Colonic mucosa (tissue), 4 donors: ENCODE measurements around the gene TNS3. TPM values are rescaled to one million over a fixed set of nuclear protein-coding genes. Genes with fewer than 3 reads are reported as not detected.

ENCODE experiments used
- DNase-seq: peaks from one replicate; pipeline ENCODE4 v3.0.0-alpha.2; 2020
- H3K27ac ChIP-seq: fragments of 200-600 bp; one replicate; pipeline ENCODE4 v1.8.0; 2021
- H3K27me3 ChIP-seq: fragments of 200-600 bp; one replicate; pipeline ENCODE4 v1.8.0; 2021
- H3K36me3 ChIP-seq: fragments of 200-600 bp; one replicate; pipeline ENCODE4 v1.8.0; 2021
- H3K4me1 ChIP-seq: fragments of 200-600 bp; one replicate; pipeline ENCODE4 v1.8.0; 2021; ENCODE audit warnings: mild to moderate bottlenecking
- H3K4me3 ChIP-seq: fragments of 200-600 bp; one replicate; pipeline ENCODE4 v1.8.0; 2021
- H3K9ac ChIP-seq, 2 donors: one replicate each; pipeline ENCODE4 v1.7.0; 2013; ENCODE audit warnings: control low read depth in 2 of 2, low read depth in 2 of 2, low read length in 2 of 2
- H3K9me3 ChIP-seq: fragments of 200-600 bp; one replicate; pipeline ENCODE4 v1.8.0; 2021
- CTCF ChIP-seq: fragments of 200-600 bp; IDR thresholded peaks from one replicate; pipeline ENCODE4 v1.8.0; 2022; ENCODE audit warnings: antibody characterized with exemption, mild to moderate bottlenecking
- intact Hi-C: fragments of 100-400 bp; cut with DNase I; formaldehyde crosslinking; loops from one replicate; pipeline ENCODE4 v1.14.1; 2022
- total RNA-seq, 2 donors: library from RNA; stranded (reverse); fragmentation: NEBNext Ultra II Directional in 1 of 2; extraction: Animal tissue kit (Norgen Biotek cat#: 25700) in 1 of 2; gene quantifications; one replicate each; pipeline ENCODE4 v1.2.1, GENCODE V29; 2021
- donor health status: healthy.
- donor health status: DM: no; HTN: no; CAD: no.
- donor health status: DM: no; HTN: no; CAD: no.

TNS3 gene
- total RNA-seq, 2 donors from 2014 or later, result 41.1 to 58.2 TPM

GRCh38 chr7:47231627-47232026, 350.3 kb downstream of the TNS3 start:
- Histone ChIP-seq H3K36me3 (no peaks in the 10 kb centered on the region), H3K4me1 (no peaks in the 10 kb centered on the region), H3K4me3 (no peak overlapping the region), H3K9ac (no peak overlapping the region), H3K9me3 (no peaks in the 10 kb centered on the region), H3K27me3 (no peaks in the 10 kb centered on the region), H3K27ac (no peak overlapping the region)
- no peak for TF ChIP-seq CTCF
- intact Hi-C loops, result loop anchor here (10.0 kb wide), 1 partner anchor 117 kb away; no protein-coding TSS in a partner anchor
- DNase-seq, result no peak

DNA sequence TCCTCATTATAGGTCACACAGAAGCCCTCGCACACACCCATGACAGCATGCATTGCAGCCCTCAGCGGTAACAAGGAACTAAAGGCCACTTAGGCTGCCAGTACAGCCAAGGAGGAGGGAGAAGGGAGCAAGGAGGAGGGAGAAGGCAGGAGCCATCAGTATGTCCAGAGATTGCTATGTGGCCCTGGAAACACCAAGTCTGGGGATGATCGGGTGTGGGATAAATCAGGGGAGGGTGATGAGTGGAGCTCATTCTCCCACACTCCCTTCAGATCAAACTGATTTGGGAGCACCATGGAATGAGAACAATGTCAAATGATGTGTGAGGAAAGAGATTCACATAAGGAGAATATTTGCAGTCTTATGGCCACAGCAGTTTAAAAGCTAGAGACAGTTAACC, 350.9 kb downstream of the TNS3 start:
- no peaks in the 10 kb centered on the region for H3K4me1 ChIP-seq
- no peak overlapping the region for H3K27ac ChIP-seq
- no peak for DNase-seq
- H3K9ac ChIP-seq, result no peak overlapping the region
- intact Hi-C loops, result loop anchor here (10.0 kb wide), 1 partner anchor 116 kb away; no protein-coding TSS in a partner anchor
- no peaks in the 10 kb centered on the region for H3K36me3 ChIP-seq
- no peaks in the 10 kb centered on the region for H3K27me3 ChIP-seq
- no peak for TF ChIP-seq CTCF
- no peak overlapping the region for H3K4me3 ChIP-seq
- no peaks in the 10 kb centered on the region for H3K9me3 ChIP-seq

- Histone ChIP-seq H3K27ac (no peak overlapping the region), H3K9me3 (no peaks in the 10 kb centered on the region), H3K9ac (no peak overlapping the region), H3K4me3 (no peak overlapping the region), H3K4me1 (no peaks in the 10 kb centered on the region), H3K36me3 (no peaks in the 10 kb centered on the region), H3K27me3 (no peaks in the 10 kb centered on the region)
- TF ChIP-seq CTCF, result no peak
- intact Hi-C loops, result no loop called here
- peak; percentile 39 for DNase-seq
Measured at GRCh38 chr7:47228386-47229014, 353.4 kb downstream of the TNS3 start.

GRCh38 chr7:47227762-47228177, 354.1 kb downstream of the TNS3 start:
- Histone ChIP-seq H3K4me1 (no peaks in the 10 kb centered on the region), H3K36me3 (no peaks in the 10 kb centered on the region), H3K27me3 (no peaks in the 10 kb centered on the region), H3K9me3 (no peaks in the 10 kb centered on the region), H3K27ac (no peak overlapping the region), H3K9ac (no peak overlapping the region), H3K4me3 (no peak overlapping the region)
- no peak for TF ChIP-seq CTCF
- intact Hi-C loops, result no loop called here
- DNase-seq, result no peak

GRCh38 chr7:47226696-47227095, 355.2 kb downstream of the TNS3 start:
- no peak for TF ChIP-seq CTCF
- intact Hi-C loops, result no loop called here
- no peak overlapping the region for H3K27ac ChIP-seq
- H3K36me3 ChIP-seq, result no peaks in the 10 kb centered on the region
- H3K4me1 ChIP-seq, result no peaks in the 10 kb centered on the region
- H3K9ac ChIP-seq, result no peak overlapping the region
- H3K9me3 ChIP-seq, result no peaks in the 10 kb centered on the region
- DNase-seq, result no peak
- H3K27me3 ChIP-seq, result no peaks in the 10 kb centered on the region
- no peak overlapping the region for H3K4me3 ChIP-seq
